Fibroblast of lung (primary cell): ENCODE results near the gene UIMC1.

Experiments
- CTCF ChIP-seq, 2 donors: IDR thresholded peaks in 1 of 2; conservative IDR thresholded peaks in 1 of 2; 1 replicate in 1 of 2; 2 replicates in 1 of 2; pipeline ENCODE4 v1.5.1; 2011 to 2012; ENCODE audit warnings: low read length in 2 of 2, control low read depth in 1 of 2, inconsistent platforms in 1 of 2, low read depth in 1 of 2, mild to moderate bottlenecking in 1 of 2
- EZH2 ChIP-seq: IDR thresholded peaks from 2 replicates; pipeline ENCODE4 v1.5.1; 2012; ENCODE audit warnings: low read length, control low read depth, mild to moderate bottlenecking; ENCODE audit errors: missing control alignments

- TF ChIP-seq CTCF (conservative IDR thresholded peaks at IDR 0.05 in 1 of 2, IDR thresholded peaks at IDR 0.05 in 1 of 2; ENCODE audit: low read depth in 1 of 2, low read length in 2 of 2) = no peak
- TF ChIP-seq EZH2 = no peak
Measured at GRCh38 chr5:176859916-176860315, 146.7 kb downstream of the UIMC1 start.
